ENCODE measurements around the gene SETBP1. TPM values are rescaled to one million over a fixed set of nuclear protein-coding genes. Genes with fewer than 3 reads are reported as not detected.

SETBP1 gene
- total and polyA plus RNA-seq, 2 of the 13 experiments (the other 11 are each of a cell fraction or from before 2014, with no cell fraction given) = 0.18 to 0.65 TPM

DNA sequence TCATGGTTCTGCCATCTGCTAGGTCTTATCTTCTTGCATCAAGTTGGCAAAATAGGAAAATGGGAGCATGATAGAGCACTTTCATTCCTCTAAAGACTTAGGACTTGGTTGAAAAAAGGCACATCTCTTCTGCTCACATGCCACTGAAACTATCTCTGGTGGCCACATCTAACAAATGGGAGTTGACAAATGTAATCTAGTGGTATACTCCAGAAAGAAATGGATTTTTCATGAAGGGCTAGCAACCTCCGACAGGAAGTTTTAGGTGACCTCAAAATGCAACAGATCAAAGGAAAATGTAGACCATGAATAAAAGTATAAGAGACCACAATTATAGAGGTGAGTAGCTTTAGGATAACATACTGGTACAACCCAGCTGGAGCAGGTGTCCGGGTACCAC is 224.1 kb downstream of the SETBP1 start (continued):
- no peak for TF ChIP-seq CREB1 (IDR thresholded peaks at IDR 0.05)
- TF ChIP-seq CREB1 (CRISPR knock-in tag; IDR thresholded peaks at IDR 0.05) = no peak
- no peak for TF ChIP-seq FOSL1 (CRISPR knock-in tag; IDR thresholded peaks at IDR 0.05; ENCODE audit: borderline replicate concordance)

DNA sequence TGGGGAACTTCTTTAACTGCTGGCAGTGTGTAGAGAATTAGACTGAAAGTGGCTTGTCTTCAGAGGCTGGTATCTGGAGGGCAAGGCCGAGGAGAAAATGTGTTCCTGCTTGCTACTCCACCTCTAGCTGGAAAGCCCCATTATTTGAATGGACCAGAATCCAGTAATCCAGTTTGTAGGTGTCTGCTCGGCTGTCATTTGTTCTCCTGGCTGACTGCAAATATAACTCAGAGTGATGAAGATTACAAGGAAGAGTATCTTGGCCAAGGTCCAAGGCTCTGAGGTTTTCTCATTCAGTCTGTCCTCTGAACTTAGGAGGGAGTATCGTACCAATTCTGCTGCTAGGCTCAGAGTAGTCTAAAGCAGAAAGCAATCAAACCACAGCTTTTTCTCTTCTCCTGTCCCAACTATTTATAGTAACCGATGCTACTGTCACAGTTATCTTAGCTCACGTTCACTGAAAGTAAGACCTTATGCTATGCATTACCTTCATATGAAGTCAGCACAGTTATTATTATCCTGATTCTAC is 228.6 kb downstream of the SETBP1 start:
- H3K9me3 ChIP-seq (ENCODE audit: low read length) = no peaks in the 10 kb centered on the region
- intact Hi-C loops (cut with micrococcal nuclease; ENCODE audit: unreplicated experiment) = no loop called here
- H3K9ac ChIP-seq (ENCODE audit: insufficient read depth, low read depth, low read length) = no peak overlapping the region
- H3K79me2 ChIP-seq (ENCODE audit: insufficient read depth, low read length) = no peaks in the 10 kb centered on the region
- no peak overlapping the region for H3K4me2 ChIP-seq (ENCODE audit: low read depth, low read length)
- in situ Hi-C loops (cut with HindIII; ENCODE audit: extremely low pct_ligation_motif_present, low pct_unique_long_range_greater_than_20kb) = no loop called here
- WGBS (ENCODE audit: low lambda C conversion rate) = 53% methylated on average over 4 of the region's 5 CpGs
- H3K4me3 ChIP-seq (replicated peaks in 1 of 3; ENCODE audit: insufficient read depth in 1 of 3, low read depth in 2 of 3, low read length in 3 of 3) = no peak overlapping the region
- FAIRE-seq (no peak), ATAC-seq (no peak), DNase-seq (ENCODE audit: low spot score) (no peak)
- H3K27ac ChIP-seq (ENCODE audit: extremely low read length, insufficient read depth, low read length) = no peak overlapping the region
- H2AFZ ChIP-seq (ENCODE audit: low read length) = no peak overlapping the region
- H4K20me1 ChIP-seq (ENCODE audit: insufficient read depth, low read length) = no peaks in the 10 kb centered on the region
- H3K36me3 ChIP-seq (replicated peaks in 1 of 2; ENCODE audit: control insufficient read depth in 1 of 2, insufficient read depth in 2 of 2, low read length in 2 of 2) = no peaks in the 10 kb centered on the region
- H3K27me3 ChIP-seq (ENCODE audit: control insufficient read depth in 1 of 2, insufficient read depth in 2 of 2, low read length in 2 of 2) = no peaks in the 10 kb centered on the region
- BruUV-seq (replicated peaks) = no TSS peak
- no peak for TF ChIP-seq ZNF766 (CRISPR knock-in tag; IDR thresholded peaks at IDR 0.05; ENCODE audit: borderline replicate concordance)
- no peak for TF ChIP-seq ZNF776 (CRISPR knock-in tag; IDR thresholded peaks at IDR 0.05)
- no peak for TF ChIP-seq CBX2 (IDR thresholded peaks at IDR 0.05; ENCODE audit: low read depth, low read length)
- TF ChIP-seq CBX2 (CRISPR knock-in tag; IDR thresholded peaks at IDR 0.05; ENCODE audit: low read depth) = no peak
- TF ChIP-seq FOXO4 (CRISPR knock-in tag; conservative IDR thresholded peaks at IDR 0.05) = no peak
- TF ChIP-seq HMG20A (CRISPR knock-in tag; IDR thresholded peaks at IDR 0.05; ENCODE audit: borderline replicate concordance) = no peak
- TF ChIP-seq ZSCAN29 (CRISPR knock-in tag; conservative IDR thresholded peaks at IDR 0.05) = no peak
- no peak for TF ChIP-seq SYNCRIP (IDR thresholded peaks at IDR 0.05; ENCODE audit: insufficient read depth, low read depth, low read length)
- TF ChIP-seq ZNF451 (CRISPR knock-in tag; IDR thresholded peaks at IDR 0.05) = no peak
- TF ChIP-seq ZNF747 (CRISPR knock-in tag; IDR thresholded peaks at IDR 0.05; ENCODE audit: borderline replicate concordance) = no peak
- TF ChIP-seq THAP11 (CRISPR knock-in tag; IDR thresholded peaks at IDR 0.05) = no peak
- TF ChIP-seq RORA (CRISPR knock-in tag; IDR thresholded peaks at IDR 0.05) = no peak
- no peak for TF ChIP-seq ZNF713 (CRISPR knock-in tag; IDR thresholded peaks at IDR 0.05)
- TF ChIP-seq, protein P1, sequence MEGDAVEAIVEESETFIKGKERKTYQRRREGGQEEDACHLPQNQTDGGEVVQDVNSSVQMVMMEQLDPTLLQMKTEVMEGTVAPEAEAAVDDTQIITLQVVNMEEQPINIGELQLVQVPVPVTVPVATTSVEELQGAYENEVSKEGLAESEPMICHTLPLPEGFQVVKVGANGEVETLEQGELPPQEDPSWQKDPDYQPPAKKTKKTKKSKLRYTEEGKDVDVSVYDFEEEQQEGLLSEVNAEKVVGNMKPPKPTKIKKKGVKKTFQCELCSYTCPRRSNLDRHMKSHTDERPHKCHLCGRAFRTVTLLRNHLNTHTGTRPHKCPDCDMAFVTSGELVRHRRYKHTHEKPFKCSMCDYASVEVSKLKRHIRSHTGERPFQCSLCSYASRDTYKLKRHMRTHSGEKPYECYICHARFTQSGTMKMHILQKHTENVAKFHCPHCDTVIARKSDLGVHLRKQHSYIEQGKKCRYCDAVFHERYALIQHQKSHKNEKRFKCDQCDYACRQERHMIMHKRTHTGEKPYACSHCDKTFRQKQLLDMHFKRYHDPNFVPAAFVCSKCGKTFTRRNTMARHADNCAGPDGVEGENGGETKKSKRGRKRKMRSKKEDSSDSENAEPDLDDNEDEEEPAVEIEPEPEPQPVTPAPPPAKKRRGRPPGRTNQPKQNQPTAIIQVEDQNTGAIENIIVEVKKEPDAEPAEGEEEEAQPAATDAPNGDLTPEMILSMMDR (CRISPR knock-in tag; IDR thresholded peaks at IDR 0.05) = no peak
- TF ChIP-seq JUND (CRISPR knock-in tag; IDR thresholded peaks at IDR 0.05) = no peak
- no peak for TF ChIP-seq ZFP41 (CRISPR knock-in tag; IDR thresholded peaks at IDR 0.05; ENCODE audit: borderline replicate concordance)
- no peak for TF ChIP-seq ZNF547 (CRISPR knock-in tag; IDR thresholded peaks at IDR 0.05)
- no peaks in the 10 kb centered on the region for H3K4me1 ChIP-seq (ENCODE audit: insufficient read depth, low read length)
- ChIA-PET POLR2A (no interaction called here), CTCF (ENCODE audit: low intra/inter-chr PET ratio, low total read pairs) (no interaction called here)
